ENCODE results near the gene UNCX.

DNA sequence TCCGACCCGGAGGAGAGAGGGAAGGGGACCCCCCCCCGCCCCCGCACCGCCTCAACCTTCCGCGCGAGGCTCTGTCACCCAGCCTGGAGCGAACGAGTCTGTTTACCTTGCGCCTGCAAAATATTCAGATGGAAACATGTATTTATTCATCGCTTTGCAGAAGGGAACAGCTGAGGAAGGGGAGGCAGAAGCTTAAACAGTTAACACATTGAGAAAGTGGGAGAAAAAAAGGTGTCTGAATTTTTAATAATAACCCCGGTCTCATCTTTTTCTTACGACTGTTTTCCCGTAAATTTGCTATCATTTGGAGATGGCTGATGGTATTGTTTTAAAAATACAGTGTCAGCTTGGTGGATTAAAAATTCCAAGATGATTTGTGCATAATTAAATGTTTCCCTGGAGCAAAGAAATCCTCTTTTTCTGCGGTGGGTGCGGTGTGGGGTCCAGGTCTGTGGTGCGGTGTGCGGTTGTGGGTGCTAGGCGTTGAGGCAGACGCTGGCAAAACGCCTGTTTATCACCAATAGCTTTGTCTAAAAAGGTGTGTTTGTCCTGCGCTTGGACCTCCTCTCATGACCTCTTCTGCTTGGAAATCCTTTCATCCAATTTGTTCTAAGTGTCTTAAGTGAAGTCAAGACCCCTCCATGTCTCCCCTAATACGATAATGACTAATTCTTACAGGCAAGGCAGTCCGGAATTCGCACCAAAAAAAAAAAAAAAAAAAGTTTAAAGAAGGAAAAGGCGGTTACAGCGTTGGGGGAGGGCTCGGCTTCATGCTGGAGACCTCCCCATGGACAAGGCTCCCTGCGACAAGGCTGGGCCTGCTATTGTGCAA, 1.6 kb downstream of the UNCX start:
- TF ChIP-seq, protein P1, sequence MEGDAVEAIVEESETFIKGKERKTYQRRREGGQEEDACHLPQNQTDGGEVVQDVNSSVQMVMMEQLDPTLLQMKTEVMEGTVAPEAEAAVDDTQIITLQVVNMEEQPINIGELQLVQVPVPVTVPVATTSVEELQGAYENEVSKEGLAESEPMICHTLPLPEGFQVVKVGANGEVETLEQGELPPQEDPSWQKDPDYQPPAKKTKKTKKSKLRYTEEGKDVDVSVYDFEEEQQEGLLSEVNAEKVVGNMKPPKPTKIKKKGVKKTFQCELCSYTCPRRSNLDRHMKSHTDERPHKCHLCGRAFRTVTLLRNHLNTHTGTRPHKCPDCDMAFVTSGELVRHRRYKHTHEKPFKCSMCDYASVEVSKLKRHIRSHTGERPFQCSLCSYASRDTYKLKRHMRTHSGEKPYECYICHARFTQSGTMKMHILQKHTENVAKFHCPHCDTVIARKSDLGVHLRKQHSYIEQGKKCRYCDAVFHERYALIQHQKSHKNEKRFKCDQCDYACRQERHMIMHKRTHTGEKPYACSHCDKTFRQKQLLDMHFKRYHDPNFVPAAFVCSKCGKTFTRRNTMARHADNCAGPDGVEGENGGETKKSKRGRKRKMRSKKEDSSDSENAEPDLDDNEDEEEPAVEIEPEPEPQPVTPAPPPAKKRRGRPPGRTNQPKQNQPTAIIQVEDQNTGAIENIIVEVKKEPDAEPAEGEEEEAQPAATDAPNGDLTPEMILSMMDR (conservative IDR thresholded peaks at IDR 0.05; ENCODE audit: low read depth, low read length): no peak
- TF ChIP-seq RFX5 (IDR thresholded peaks at IDR 0.05; ENCODE audit: low read depth, low read length) (no peak), BHLHE40 (IDR thresholded peaks at IDR 0.05; ENCODE audit: low read depth, low read length) (no peak), POLR2A (IDR thresholded peaks at IDR 0.05; ENCODE audit: low read depth, low read length) (no peak), RAD21 (IDR thresholded peaks at IDR 0.05; ENCODE audit: low read length) (no peak), CHD1 (IDR thresholded peaks at IDR 0.05; ENCODE audit: low read depth, low read length) (no peak), RCOR1 (IDR thresholded peaks at IDR 0.05; ENCODE audit: insufficient replicate concordance, low read length) (no peak), MXI1 (IDR thresholded peaks at IDR 0.05; ENCODE audit: borderline replicate concordance, low read depth, low read length) (no peak), CEBPB (IDR thresholded peaks at IDR 0.05; ENCODE audit: low read depth, low read length) (no peak)
- TF ChIP-seq, protein P2, sequence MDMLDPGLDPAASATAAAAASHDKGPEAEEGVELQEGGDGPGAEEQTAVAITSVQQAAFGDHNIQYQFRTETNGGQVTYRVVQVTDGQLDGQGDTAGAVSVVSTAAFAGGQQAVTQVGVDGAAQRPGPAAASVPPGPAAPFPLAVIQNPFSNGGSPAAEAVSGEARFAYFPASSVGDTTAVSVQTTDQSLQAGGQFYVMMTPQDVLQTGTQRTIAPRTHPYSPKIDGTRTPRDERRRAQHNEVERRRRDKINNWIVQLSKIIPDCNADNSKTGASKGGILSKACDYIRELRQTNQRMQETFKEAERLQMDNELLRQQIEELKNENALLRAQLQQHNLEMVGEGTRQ (IDR thresholded peaks at IDR 0.05; ENCODE audit: low read depth, low read length): no peak
- TF ChIP-seq, protein P3, sequence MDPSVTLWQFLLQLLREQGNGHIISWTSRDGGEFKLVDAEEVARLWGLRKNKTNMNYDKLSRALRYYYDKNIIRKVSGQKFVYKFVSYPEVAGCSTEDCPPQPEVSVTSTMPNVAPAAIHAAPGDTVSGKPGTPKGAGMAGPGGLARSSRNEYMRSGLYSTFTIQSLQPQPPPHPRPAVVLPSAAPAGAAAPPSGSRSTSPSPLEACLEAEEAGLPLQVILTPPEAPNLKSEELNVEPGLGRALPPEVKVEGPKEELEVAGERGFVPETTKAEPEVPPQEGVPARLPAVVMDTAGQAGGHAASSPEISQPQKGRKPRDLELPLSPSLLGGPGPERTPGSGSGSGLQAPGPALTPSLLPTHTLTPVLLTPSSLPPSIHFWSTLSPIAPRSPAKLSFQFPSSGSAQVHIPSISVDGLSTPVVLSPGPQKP (IDR thresholded peaks at IDR 0.05; ENCODE audit: borderline replicate concordance, low read depth, low read length): no peak

All from IMR-90 (cell line).